NCI-H187 treated with DMSO at 0.1 percent for 48 hours (cell line): ENCODE data around the gene PLEKHA6.

Experiments
- DNase-seq: peaks from one replicate; lab custom pipeline; 2025; lab: John Stamatoyannopoulos, UW

PLEKHA6 gene

DNA sequence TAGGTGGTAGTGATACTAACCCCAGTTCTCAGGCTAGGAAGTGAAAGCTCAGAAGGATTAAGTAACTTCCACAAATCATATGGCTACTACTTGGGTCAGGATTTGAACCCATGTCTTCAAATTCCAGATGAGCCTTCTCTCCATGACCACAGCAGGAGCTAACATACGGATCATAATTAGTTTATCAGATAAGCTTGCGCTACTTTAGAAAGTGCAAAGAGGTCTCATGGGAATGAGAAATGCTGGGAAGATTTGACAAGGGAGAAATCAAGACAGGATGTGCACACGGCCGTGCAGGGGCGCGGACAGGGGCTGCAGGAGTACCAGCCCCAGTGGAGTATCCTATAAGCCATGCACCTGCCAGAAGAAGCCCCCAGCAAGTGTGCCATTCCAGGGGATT is 5.2 kb downstream of the PLEKHA6 start:
- DNase-seq, result no peak

GRCh38 chr1:204353213-204353910 is 6.4 kb downstream of the PLEKHA6 start:
- DNase-seq, result no peak

DNA sequence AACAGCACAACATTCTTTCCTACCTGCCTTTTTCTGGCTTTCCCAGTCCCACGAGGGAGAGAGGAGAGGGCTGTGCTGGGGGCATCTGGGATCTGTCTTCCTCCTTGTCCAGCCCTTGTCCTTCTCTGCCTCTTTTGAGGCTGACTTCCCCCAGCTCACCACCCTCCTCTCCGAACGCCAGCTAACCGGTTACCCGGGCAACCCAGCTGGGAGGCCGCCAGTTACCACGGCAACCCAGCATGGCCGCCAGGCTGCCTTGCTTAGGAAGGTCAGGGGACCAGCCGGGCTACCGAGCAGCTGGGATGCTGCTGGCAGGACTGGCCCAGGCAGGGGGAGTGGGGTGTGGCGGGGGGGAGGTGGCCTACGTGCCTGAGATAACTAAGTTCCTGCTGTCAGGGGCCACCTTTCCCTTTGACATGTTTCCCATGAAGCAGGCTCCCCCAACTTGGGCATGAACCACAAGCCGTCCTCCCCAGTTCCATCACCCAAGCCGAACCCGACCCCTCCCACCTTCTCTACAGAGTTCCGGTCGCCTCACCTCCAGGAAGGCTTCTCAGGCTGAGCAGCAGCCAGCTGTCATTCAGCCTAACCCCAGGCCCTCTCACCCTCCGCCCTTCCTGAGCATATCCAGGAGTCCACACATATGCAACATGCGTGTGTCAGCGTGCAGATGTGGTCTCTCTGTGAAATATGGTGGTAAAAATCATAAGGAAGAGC is 8.7 kb downstream of the PLEKHA6 start:
- DNase-seq, result no peak

GRCh38 chr1:204350312-204350711 is 9.4 kb downstream of the PLEKHA6 start:
- DNase-seq, result no peak

DNA sequence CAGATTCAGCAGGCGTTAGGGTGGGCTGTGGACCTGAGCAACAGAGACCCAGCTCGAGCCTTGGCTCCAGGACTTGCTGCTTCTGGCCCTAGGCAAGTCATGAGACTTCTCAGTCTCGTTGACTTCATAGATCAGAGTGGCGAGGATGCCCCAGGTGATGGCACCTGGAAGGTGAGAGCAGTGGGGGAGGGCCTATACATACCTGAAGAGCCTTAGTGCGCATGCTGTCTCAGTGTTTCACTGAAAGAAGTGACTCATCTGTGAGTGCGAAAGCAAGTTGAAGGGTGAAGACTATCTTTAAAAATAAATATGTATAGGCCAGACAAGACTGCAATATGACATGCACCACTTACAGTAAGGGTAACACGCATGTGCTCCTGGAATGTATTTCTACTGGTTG is 10.1 kb downstream of the PLEKHA6 start:
- no peak for DNase-seq

GRCh38 chr1:204348722-204349121 is 11.0 kb downstream of the PLEKHA6 start:
- DNase-seq, result no peak

DNA sequence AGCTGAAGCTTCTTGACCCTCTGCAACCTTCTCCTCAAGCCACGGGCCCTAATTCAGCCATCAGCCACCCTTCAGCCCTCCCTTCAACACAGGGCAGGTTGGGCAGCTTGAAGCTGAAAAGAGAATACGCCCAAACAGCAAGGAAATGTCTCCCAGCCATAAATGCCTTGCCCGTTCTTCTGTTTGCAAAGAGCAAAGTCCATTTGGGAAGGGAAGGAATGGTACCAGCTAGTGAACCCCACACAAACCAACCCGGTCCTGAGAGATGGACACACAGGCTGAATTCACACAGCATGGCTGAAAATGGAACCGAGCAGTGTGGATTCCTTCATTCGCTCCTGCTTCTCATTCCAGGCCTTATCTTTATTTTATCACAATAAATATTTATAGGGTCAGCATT is 11.5 kb downstream of the PLEKHA6 start:
- DNase-seq, result no peak

DNA sequence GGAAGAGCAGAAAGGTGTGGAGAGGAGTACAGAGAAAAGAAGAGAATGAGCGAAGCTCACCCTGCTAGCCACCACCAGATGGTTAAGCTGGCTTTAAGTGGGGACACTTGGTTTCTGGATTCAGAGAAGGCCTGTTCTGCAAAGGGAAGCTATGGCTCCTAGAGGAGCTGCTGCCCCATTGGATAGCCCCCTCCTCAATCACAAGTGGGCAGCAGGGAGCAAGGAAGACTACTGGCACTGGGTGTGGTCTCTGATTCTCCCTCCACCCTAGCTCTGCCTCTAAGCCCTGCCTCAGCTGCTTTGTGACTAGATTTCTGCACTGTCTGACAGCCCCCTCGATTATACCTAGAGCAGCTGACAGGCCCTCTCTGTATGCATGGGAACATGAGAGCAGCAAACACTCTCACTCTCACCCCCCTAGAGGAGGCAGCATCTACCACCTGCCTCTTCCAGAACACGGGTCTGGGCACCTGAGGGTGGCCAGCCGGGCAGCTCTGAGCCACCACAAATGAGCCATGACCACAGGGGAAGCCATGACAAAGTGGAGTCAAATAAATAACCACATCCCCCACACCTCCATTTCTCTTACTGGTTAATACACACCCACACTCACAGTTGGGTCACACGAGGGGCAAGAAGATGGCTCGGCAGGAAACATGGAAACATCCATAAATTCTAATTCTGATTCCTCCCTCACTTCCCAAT is 13.6 kb downstream of the PLEKHA6 start:
- no peak for DNase-seq

DNA sequence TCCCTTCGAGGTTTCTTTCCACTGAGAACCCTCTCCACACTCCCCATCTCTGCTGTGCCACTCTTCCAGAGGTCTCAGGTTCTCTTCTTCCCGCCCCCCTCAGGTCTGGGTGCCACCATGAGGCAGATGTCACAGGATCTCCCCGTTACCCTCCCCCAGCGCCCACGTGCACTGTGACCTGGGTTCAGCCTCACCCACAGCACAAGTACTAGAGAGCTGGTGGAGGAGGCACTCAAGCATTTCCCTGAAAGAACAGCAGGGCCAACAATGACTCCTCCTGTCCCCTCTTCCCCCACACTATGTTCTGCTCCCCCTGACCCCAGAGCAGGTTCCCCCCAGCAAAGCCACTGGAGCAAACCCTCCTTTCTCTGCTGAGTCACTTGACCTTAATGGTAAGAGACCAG is 14.3 kb downstream of the PLEKHA6 start:
- no peak for DNase-seq

- DNase-seq, result no peak
These were observed 14.9 kb downstream of the PLEKHA6 start for GRCh38 chr1:204344665-204345355.

DNA sequence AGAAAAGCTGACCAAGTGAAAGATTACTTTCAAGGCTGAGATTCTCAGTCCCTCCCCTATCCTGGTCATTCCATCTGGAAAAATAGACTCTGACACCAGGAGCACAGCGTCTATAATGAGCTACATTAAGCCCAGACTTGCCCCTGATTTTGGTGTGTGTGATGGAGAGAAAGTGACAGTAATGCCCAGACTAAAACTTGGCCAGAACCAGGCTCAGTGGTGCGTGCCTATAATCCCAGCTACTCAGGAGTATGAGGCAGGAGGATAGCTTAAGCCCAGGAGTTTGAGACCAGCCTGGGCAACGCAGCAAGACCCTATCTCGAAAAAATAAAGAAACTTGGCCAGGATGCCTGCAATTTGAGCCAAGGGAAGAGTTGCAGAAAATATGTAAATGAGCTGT is 15.9 kb downstream of the PLEKHA6 start:
- no peak for DNase-seq

DNA sequence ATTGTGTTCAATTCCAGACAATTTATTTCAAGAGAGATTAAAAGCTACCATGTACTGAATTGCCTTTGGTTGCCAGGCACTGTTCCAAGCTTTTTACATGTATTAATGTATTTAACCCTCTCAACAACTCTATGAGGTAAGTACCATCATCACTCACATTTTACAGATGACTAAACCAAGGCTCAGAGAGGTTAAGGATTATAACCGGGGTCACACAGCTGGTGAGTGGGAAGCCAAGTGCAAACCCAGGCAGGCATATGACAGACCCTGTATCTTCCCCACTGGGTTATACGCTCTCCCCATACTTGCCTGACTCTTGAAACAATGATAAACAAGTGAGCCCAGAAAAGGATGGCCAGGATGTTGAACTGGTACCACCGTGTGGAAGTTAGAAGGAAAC is 16.5 kb downstream of the PLEKHA6 start:
- DNase-seq, result no peak

GRCh38 chr1:204342310-204342709 is 17.4 kb downstream of the PLEKHA6 start:
- no peak for DNase-seq

DNA sequence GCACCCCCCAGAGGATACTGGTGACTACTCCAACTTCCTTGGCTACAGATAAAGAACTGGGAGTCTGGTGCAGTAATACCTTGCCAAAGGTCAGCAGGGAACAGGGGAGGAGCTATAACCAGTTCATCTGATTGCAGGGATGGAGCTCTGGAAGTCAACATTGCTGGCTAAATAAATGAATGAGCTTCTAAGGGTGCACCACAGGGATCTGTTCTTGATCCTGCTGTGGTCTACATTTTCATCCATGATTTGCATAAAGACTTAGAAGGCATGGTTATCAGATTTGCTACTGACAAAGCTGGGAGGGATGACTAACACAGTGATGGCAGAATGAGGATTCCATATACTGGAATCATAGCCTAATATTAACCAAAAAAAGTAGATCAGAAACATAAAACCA is 18.3 kb downstream of the PLEKHA6 start:
- DNase-seq, result no peak

DNA sequence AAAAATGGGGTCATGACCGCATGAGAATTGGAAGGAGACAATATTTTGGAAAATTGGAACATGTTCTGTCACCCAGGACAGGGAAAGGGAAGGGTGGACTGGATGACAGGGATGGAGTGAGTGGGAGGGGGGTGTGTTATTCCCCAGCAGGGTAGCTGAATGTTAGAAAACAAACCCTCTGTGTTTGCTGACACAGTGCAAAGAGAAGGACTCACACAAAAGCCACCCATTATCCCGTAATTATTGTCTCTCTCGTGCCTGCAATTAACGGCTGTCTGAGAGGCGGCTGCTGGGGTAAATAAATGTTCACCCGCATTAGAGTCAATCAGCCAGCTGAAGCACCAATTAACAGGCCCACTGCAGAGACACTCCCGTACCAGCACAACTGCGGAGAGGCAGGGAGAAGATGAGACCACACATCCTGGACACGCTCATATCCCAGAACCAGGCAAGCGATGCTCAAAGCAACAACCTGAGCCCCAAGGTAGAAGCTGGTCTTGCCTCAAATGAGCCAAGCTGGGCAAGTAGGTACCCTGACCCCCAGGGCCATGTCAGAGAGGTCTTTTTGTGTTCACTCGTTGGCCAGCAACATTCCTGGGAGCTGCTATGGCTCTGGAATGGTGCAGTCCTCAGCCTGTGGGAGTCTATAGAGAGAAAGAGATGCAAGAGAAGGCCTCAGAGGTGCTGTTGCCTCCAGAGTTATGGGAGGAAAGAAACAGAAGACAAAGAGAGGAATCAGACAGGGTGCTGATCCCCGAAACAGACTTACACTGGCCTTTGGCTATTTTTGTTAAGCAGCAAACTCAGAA is 19.4 kb downstream of the PLEKHA6 start:
- DNase-seq, result peak; percentile 92

- no peak for DNase-seq
These were observed 20.2 kb downstream of the PLEKHA6 start for GRCh38 chr1:204339541-204339940.

DNA sequence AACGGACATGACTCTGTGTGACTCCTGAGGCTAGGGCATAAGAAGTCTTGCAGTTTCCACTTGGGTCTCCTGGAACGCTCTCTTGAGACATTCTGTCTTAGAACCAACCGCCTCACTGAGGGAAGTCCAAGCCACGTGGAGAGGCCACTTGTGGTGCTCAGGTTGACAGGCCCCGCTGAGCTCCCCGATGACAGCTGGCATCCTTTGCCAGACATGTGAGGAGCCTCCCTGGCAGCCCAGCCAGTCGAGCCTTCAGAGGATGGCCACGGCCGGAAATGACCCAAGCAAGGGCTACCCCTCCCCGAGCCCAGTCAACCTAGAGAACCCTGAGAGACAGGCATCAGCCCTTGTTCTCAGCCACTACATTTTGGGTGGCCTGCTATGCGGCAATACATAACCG is 20.7 kb downstream of the PLEKHA6 start:
- DNase-seq, result no peak

DNA sequence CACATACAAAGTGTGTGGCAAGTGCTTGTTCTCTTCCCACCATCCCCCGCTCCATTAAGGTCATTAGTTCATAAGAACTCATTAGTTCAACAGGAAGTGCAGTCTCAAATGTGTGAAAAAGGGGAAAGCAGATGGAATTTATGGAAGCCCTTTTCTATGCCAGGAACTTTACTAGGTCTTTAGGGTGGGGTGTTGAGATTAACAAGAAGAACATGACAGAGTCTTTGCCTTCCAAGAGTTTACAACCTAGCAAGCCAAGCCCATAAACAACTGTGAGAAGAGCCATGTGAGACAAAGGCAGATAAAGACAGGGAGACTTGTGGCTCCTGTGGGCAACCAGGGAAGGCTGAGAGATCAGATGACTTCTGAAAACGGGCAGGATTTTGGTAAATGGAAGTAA is 21.4 kb downstream of the PLEKHA6 start:
- DNase-seq, result no peak

DNA sequence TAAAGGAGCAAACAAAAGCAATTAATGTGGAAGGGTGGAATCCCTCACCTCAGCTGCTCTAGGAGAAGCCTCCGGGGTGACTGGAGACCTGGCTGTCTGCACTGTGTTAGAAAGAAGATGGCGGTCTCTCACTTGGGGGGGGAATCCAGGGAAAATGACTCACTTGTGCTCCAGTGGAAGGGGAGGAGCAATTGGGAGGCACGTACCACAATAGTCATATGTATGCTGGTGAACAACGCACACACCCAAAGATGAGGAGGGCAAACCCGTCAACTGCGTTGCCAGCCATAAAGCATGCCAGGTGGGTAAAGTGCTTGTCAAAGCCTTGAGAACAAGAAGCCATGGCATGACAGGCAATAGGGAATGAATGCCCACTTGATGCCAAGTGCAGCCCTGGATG is 22.1 kb downstream of the PLEKHA6 start:
- no peak for DNase-seq

- DNase-seq, result no peak
These were observed 22.7 kb downstream of the PLEKHA6 start for GRCh38 chr1:204337036-204337429.

- no peak for DNase-seq
These were observed 23.2 kb downstream of the PLEKHA6 start for GRCh38 chr1:204336421-204337035.
